Right lobe of liver (tissue), 4 donors: Measurements from ENCODE around the gene CRIP1.

Experiments used
- POLR2A ChIP-seq: fragments of 450-650 bp; IDR thresholded peaks from one replicate; pipeline ENCODE4 v1.6.1; 2017; ENCODE audit warnings: antibody characterized with exemption, mild to moderate bottlenecking
- TF ChIP-seq, protein P1 (sequence below), 4 donors: fragments of 200-600 bp in 3 of 4; fragments of 450-650 bp in 1 of 4; IDR thresholded peaks; one replicate each; pipeline versions ENCODE4 v1.5.1 to v1.8.0; 2016 to 2022; ENCODE audit warnings: antibody characterized with exemption in 4 of 4, mild to moderate bottlenecking in 2 of 4
- donor health status: DM: no; HTN: no; CAD: no.
- donor health status: DM: no; HTN: no; CAD: no.
- donor health status: DM: no; HTN: yes; CAD: no.

- TF ChIP-seq, protein P1, sequence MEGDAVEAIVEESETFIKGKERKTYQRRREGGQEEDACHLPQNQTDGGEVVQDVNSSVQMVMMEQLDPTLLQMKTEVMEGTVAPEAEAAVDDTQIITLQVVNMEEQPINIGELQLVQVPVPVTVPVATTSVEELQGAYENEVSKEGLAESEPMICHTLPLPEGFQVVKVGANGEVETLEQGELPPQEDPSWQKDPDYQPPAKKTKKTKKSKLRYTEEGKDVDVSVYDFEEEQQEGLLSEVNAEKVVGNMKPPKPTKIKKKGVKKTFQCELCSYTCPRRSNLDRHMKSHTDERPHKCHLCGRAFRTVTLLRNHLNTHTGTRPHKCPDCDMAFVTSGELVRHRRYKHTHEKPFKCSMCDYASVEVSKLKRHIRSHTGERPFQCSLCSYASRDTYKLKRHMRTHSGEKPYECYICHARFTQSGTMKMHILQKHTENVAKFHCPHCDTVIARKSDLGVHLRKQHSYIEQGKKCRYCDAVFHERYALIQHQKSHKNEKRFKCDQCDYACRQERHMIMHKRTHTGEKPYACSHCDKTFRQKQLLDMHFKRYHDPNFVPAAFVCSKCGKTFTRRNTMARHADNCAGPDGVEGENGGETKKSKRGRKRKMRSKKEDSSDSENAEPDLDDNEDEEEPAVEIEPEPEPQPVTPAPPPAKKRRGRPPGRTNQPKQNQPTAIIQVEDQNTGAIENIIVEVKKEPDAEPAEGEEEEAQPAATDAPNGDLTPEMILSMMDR (IDR thresholded peaks at IDR 0.05) = no peak
- no peak for TF ChIP-seq POLR2A
These were observed 7.1 kb upstream of the CRIP1 start for GRCh38 chr14:105479431-105480158.
